ENCODE results near the gene LCE6A. TPM values are rescaled to one million over a fixed set of nuclear protein-coding genes. Genes with fewer than 3 reads are reported as not detected.

LCE6A gene
- polyA plus RNA-seq, 1 experiment, result not detected

DNA sequence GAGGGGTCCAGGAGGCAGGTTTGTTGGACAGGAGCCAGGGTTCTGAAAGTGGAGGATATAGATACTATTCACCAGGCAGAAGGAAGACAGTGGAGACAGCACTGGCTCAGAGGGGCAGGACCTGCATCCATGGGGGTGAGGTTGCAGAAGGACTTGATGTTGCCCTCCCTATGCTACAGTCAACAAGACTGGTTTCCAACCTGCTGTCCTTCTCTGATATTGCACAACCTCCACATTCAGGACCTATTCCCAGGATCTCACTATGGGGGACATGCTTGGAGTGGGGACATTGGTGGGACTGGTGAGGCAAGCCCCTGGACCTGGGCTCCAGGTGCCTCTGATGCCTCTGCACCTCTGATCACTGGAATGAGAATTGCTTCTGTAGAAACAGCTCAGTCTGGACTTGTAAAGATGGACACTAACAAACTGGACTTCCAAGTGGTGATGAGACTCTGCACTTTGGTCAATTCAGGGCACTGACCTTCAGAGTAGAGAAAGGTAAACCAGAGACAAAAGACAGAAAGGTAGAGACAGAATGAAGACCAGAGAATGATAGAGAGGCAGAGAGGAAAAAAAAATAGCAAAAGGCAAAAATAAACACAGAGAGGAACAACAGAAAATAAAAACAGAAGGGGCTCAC lies 37.0 kb downstream of the LCE6A start:
- Histone ChIP-seq H3K36me3 (ENCODE audit: control insufficient read depth, insufficient read depth, low read length) (no peaks in the 10 kb centered on the region), H3K4me3 (ENCODE audit: low read depth, low read length) (no peak overlapping the region), H3K27me3 (ENCODE audit: control insufficient read depth, insufficient read depth, low read length) (no peaks in the 10 kb centered on the region)
- DNase-seq (ENCODE audit: low read depth), result no peak
- ChIA-PET POLR2A (no interaction called here), CTCF (interaction anchor here (1.2 to 3.6 kb wide), 2 partner anchors 9 to 47 kb away, joined by 4 to 16 read pairs; no protein-coding TSS in a partner anchor)
- TF ChIP-seq, protein P1, sequence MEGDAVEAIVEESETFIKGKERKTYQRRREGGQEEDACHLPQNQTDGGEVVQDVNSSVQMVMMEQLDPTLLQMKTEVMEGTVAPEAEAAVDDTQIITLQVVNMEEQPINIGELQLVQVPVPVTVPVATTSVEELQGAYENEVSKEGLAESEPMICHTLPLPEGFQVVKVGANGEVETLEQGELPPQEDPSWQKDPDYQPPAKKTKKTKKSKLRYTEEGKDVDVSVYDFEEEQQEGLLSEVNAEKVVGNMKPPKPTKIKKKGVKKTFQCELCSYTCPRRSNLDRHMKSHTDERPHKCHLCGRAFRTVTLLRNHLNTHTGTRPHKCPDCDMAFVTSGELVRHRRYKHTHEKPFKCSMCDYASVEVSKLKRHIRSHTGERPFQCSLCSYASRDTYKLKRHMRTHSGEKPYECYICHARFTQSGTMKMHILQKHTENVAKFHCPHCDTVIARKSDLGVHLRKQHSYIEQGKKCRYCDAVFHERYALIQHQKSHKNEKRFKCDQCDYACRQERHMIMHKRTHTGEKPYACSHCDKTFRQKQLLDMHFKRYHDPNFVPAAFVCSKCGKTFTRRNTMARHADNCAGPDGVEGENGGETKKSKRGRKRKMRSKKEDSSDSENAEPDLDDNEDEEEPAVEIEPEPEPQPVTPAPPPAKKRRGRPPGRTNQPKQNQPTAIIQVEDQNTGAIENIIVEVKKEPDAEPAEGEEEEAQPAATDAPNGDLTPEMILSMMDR (IDR thresholded peaks at IDR 0.05; ENCODE audit: insufficient read depth, low read depth, low read length), result no peak

DNA sequence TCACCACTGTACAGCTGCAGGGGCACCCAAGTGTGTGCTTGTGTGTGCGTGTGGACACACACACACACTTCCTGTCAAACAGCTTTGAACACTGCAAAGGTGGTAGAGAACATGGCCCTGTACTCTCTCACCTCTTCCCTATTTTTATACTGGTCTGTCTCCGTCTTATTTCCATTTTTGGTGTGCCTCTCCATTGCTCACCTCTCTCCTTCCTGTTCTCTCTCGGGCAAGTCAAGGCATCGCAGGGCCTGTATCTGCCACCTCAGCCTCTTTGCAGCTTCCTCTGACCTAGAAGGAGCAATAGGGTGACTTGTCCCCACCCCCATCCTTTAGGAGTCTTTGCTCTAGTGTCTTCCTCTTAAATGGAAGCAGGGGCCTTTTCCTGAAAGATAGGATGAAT lies 37.7 kb downstream of the LCE6A start:
- no peak for DNase-seq (ENCODE audit: low read depth)
- Histone ChIP-seq H3K36me3 (ENCODE audit: control insufficient read depth, insufficient read depth, low read length) (no peaks in the 10 kb centered on the region), H3K4me3 (ENCODE audit: low read depth, low read length) (no peak overlapping the region), H3K27me3 (ENCODE audit: control insufficient read depth, insufficient read depth, low read length) (no peaks in the 10 kb centered on the region)
- ChIA-PET POLR2A (no interaction called here), CTCF (interaction anchor here (1.2 to 3.6 kb wide), 2 partner anchors 9 to 46 kb away, joined by 4 to 16 read pairs; no protein-coding TSS in a partner anchor)
- TF ChIP-seq, protein P1 (IDR thresholded peaks at IDR 0.05; ENCODE audit: insufficient read depth, low read depth, low read length), result no peak

DNA sequence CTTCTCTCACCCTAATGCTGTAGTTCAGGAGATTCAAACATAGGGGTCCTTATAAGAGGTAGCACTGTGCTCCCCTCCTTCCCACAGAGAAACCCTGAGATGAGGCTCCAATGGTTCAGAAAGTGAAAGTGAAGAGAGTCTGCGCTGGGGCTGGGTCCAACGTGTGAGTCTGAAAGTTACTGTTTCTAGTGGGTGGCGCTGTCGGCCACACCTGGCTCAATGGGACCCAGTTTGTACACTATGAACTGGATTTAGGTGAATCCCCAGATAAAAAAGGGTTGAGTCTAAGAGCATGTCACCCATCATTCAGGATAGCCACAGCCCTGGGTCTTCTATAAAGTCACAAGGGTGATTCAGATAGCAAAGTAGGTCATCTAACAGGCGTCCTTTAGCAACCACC lies 38.3 kb downstream of the LCE6A start:
- POLR2A ChIA-PET, result no interaction called here
- DNase-seq (ENCODE audit: low read depth), result no peak
- TF ChIP-seq, protein P1 (IDR thresholded peaks at IDR 0.05; ENCODE audit: insufficient read depth, low read depth, low read length), result no peak
- Histone ChIP-seq H3K36me3 (ENCODE audit: control insufficient read depth, insufficient read depth, low read length) (no peaks in the 10 kb centered on the region), H3K4me3 (ENCODE audit: low read depth, low read length) (no peak overlapping the region), H3K27me3 (ENCODE audit: control insufficient read depth, insufficient read depth, low read length) (no peaks in the 10 kb centered on the region)
- CTCF ChIA-PET, result no interaction called here

DNA sequence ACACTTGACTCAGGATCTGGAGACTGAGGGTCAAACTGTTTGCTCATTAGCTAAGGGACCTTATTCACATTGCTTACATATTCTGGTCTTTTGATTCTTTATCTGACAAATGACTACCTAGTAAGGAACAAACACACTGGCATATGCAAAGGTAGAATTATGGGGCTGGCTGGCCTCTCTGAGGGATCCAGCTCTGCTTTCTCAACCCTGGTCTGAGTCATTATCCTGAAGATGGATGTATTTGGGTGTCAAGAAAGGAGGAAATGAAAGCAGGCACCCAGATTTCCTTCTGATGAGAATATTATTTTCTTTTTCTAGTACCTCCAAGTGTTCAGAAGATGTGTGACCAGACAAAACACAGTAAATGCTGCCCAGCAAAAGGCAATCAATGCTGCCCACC lies 41.4 kb downstream of the LCE6A start:
- ChIA-PET CTCF (interaction anchor here (1.8 kb wide), 1 partner anchor 42 kb away, joined by 4 read pairs; no protein-coding TSS in a partner anchor), POLR2A (no interaction called here)
- Histone ChIP-seq H3K36me3 (ENCODE audit: control insufficient read depth, insufficient read depth, low read length) (no peaks in the 10 kb centered on the region), H3K4me3 (ENCODE audit: low read depth, low read length) (no peak overlapping the region), H3K27me3 (ENCODE audit: control insufficient read depth, insufficient read depth, low read length) (no peaks in the 10 kb centered on the region)
- TF ChIP-seq, protein P1 (IDR thresholded peaks at IDR 0.05; ENCODE audit: insufficient read depth, low read depth, low read length), result no peak
- DNase-seq (ENCODE audit: low read depth), result no peak

DNA sequence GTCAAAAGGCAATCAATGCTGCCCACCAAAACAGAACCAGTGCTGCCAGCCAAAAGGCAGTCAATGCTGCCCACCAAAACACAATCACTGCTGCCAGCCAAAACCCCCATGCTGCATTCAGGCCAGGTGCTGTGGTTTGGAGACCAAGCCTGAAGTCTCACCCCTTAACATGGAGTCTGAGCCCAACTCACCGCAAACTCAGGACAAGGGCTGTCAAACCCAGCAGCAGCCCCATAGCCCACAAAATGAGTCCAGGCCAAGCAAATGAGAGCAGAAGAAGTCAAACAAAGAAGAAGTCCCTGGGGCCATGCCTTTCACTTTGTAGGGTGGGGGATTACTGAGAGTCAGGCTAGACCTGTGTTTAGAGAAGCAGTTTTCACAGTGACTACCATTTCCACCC lies 41.9 kb downstream of the LCE6A start:
- no peaks in the 10 kb centered on the region for H3K27me3 ChIP-seq (ENCODE audit: control insufficient read depth, insufficient read depth, low read length)
- H3K4me3 ChIP-seq (ENCODE audit: low read depth, low read length), result no peak overlapping the region
- ChIA-PET POLR2A (no interaction called here), CTCF (interaction anchor here (1.8 kb wide), 1 partner anchor 41 kb away, joined by 4 read pairs; no protein-coding TSS in a partner anchor)
- TF ChIP-seq, protein P1 (IDR thresholded peaks at IDR 0.05; ENCODE audit: insufficient read depth, low read depth, low read length), result no peak
- no peak for DNase-seq (ENCODE audit: low read depth)
- H3K36me3 ChIP-seq (ENCODE audit: control insufficient read depth, insufficient read depth, low read length), result no peaks in the 10 kb centered on the region
